Uterus (tissue), 2 donors: Measurements from ENCODE around the gene HACE1.

Source experiments
- CTCF ChIP-seq, 4 experiments: fragments of 200-600 bp in 2 of 4; fragments of 450-650 bp in 2 of 4; sonication (generic) in 2 of 4; IDR thresholded peaks; one replicate each; pipeline ENCODE4 v1.5.1; 2016 to 2019; ENCODE audit warnings: antibody characterized with exemption in 4 of 4, mild to moderate bottlenecking in 2 of 4, moderate library complexity in 1 of 4
- POLR2A ChIP-seq, 2 donors: fragments of 450-650 bp; IDR thresholded peaks; one replicate each; pipeline ENCODE4 v1.6.1; 2016; ENCODE audit warnings: antibody characterized with exemption in 2 of 2, mild to moderate bottlenecking in 1 of 2, moderate library complexity in 1 of 2

GRCh38 chr6:104768906-104769305 lies 90.8 kb downstream of the HACE1 start:
- TF ChIP-seq CTCF (IDR thresholded peaks at IDR 0.05) = no peak
- no peak for TF ChIP-seq POLR2A (IDR thresholded peaks at IDR 0.05)
